A549 (cell line): ENCODE measurements around the gene TCTN2. TPM values are rescaled to one million over a fixed set of nuclear protein-coding genes. Genes with fewer than 3 reads are reported as not detected.

Source experiments
- ATAC-seq, 2 experiments: fragments of 200-7000 bp in 1 of 2; fragments of >200 bp in 1 of 2; cut with Nextera tagmentation in 1 of 2; cut with Tn5 transposase in 1 of 2; 3 replicates each; pipeline versions ENCODE4 v1.8.0 to v1.9.1; 2018 to 2020; ENCODE audit warnings: mild to moderate bottlenecking in 1 of 2, moderate library complexity in 1 of 2
- CTCF ChIA-PET: fragments of 300-600 bp; sonication (Branson Sonifier 250); formaldehyde crosslinking; extraction: SDS; loops from one replicate; lab custom pipeline; 2021; ENCODE audit warnings: antibody characterized with exemption, inconsistent platforms; lab: Yijun Ruan, JAX
- POLR2A ChIA-PET: fragments of 350-600 bp; formaldehyde crosslinking; extraction: SDS; loops from one replicate; lab custom pipeline; 2021; ENCODE audit warnings: antibody characterized with exemption, inconsistent platforms; lab: Yijun Ruan, JAX
- DNase-seq, 2 experiments: peaks; one replicate each; pipeline versions ENCODE4 v3.0.0 to v3.0.0-alpha.2; 2011 to 2016; ENCODE audit warnings: low read depth in 1 of 2, low spot score in 1 of 2
- FAIRE-seq: peaks from 2 replicates; lab custom pipeline; 2011; peaks lifted over from hg19 to GRCh38; lab: Jason Lieb, UNC
- H3K27ac ChIP-seq, 2 experiments: fragments of >200 bp; sonication (Bioruptor Twin); formaldehyde crosslinking; 3 replicates each; pipeline ENCODE4 v1.5.1; 2016 to 2017
- H3K4me1 ChIP-seq: fragments of >200 bp; sonication (Bioruptor Twin); formaldehyde crosslinking; 3 replicates; pipeline ENCODE4 v1.6.1; 2016
- H3K4me2 ChIP-seq: fragments of >200 bp; sonication (Bioruptor Twin); formaldehyde crosslinking; 3 replicates; pipeline ENCODE4 v1.6.1; 2016
- H3K4me3 ChIP-seq: fragments of >200 bp; sonication (Bioruptor Twin); formaldehyde crosslinking; 3 replicates; pipeline ENCODE4 v1.5.1; 2016
- H3K9me3 ChIP-seq: fragments of >200 bp; sonication (Bioruptor Twin); formaldehyde crosslinking; 3 replicates; pipeline ENCODE4 v1.6.1; 2016
- ATOH8 ChIP-seq: fragments of 250-450 bp; sonication (Bioruptor Pico); IDR thresholded peaks from 2 replicates; pipeline ENCODE4 v1.5.0; 2020; ENCODE audit warnings: low read depth, mild to moderate bottlenecking, moderate library complexity
- CBX8 ChIP-seq: fragments of 200-600 bp; sonication (generic); IDR thresholded peaks from 2 replicates; pipeline ENCODE4 v1.6.1; 2016
- CHD4 ChIP-seq: fragments of 200-600 bp; sonication (generic); IDR thresholded peaks from 2 replicates; pipeline ENCODE4 v1.6.1; 2016; ENCODE audit warnings: antibody characterized with exemption, mild to moderate bottlenecking, borderline replicate concordance
- CTCF ChIP-seq: fragments of >200 bp; sonication (Bioruptor Twin); formaldehyde crosslinking; IDR thresholded peaks from 3 replicates; pipeline ENCODE4 v1.5.1; 2016
- EHMT2 ChIP-seq: fragments of 200-600 bp; sonication (generic); IDR thresholded peaks from 2 replicates; pipeline ENCODE4 v1.6.1; 2016; ENCODE audit warnings: antibody characterized with exemption, low read depth, mild to moderate bottlenecking, moderate library complexity
- ELK1 ChIP-seq: fragments of 150-350 bp; IDR thresholded peaks from 2 replicates; pipeline ENCODE4 v1.6.1; 2014; ENCODE audit warnings: low read depth, mild to moderate bottlenecking, low read length
- HES2 ChIP-seq: fragments of >200 bp; sonication (Bioruptor Twin); formaldehyde crosslinking; IDR thresholded peaks from 2 replicates; pipeline ENCODE4 v1.6.1; 2016
- HEYL ChIP-seq: fragments of 250-450 bp; sonication (Bioruptor Pico); IDR thresholded peaks from 2 replicates; pipeline ENCODE4 v1.8.0; 2021; ENCODE audit warnings: mild to moderate bottlenecking, moderate library complexity
- HMGXB4 ChIP-seq: fragments of 250-450 bp; sonication (Bioruptor Pico); IDR thresholded peaks from 2 replicates; pipeline ENCODE4 v1.5.0; 2021; ENCODE audit warnings: mild to moderate bottlenecking, moderate library complexity, borderline replicate concordance
- HOXB13 ChIP-seq: fragments of 250-450 bp; sonication (Bioruptor Pico); IDR thresholded peaks from 2 replicates; pipeline ENCODE4 v1.5.0; 2020; ENCODE audit warnings: low read depth, mild to moderate bottlenecking, moderate library complexity
- HOXB5 ChIP-seq: fragments of 250-450 bp; sonication (Bioruptor Pico); IDR thresholded peaks from 2 replicates; pipeline ENCODE4 v1.5.0; 2020; ENCODE audit warnings: mild to moderate bottlenecking, moderate library complexity
- JUNB ChIP-seq: fragments of >200 bp; sonication (Bioruptor Twin); formaldehyde crosslinking; IDR thresholded peaks from 2 replicates; pipeline ENCODE4 v1.6.1; 2016
- KDM1A ChIP-seq: fragments of 200-600 bp; sonication (generic); IDR thresholded peaks from 2 replicates; pipeline ENCODE4 v1.6.1; 2016; ENCODE audit warnings: low read depth, mild to moderate bottlenecking
- MAFK ChIP-seq: fragments of 450-650 bp; IDR thresholded peaks from 2 replicates; pipeline ENCODE4 v1.6.1; 2014; ENCODE audit not compliant: partially characterized antibody
- MAX ChIP-seq: IDR thresholded peaks from 2 replicates; pipeline ENCODE4 v1.6.1; 2012
- MAZ ChIP-seq: fragments of 150-350 bp; IDR thresholded peaks from 2 replicates; pipeline ENCODE4 v1.6.1; 2014; ENCODE audit warnings: antibody characterized with exemption, low read depth, low read length, borderline replicate concordance
- NPAS2 ChIP-seq: fragments of 250-450 bp; sonication (Bioruptor Pico); IDR thresholded peaks from 2 replicates; pipeline ENCODE4 v1.8.0; 2022; ENCODE audit warnings: mild to moderate bottlenecking, moderate library complexity, borderline replicate concordance
- PBX3 ChIP-seq: IDR thresholded peaks from 2 replicates; pipeline ENCODE4 v1.6.1; 2012
- PHF8 ChIP-seq: fragments of 200-600 bp; sonication (generic); IDR thresholded peaks from 2 replicates; pipeline ENCODE4 v1.6.1; 2016; ENCODE audit warnings: low read depth, mild to moderate bottlenecking, antibody characterized with exemption, moderate library complexity, borderline replicate concordance
- POLR2A ChIP-seq: IDR thresholded peaks from 2 replicates; pipeline ENCODE4 v1.6.1; 2012; ENCODE audit warnings: mild to moderate bottlenecking, low read length
- RCOR1 ChIP-seq: fragments of 150-350 bp; IDR thresholded peaks from 2 replicates; pipeline ENCODE4 v1.6.1; 2014; ENCODE audit warnings: antibody characterized with exemption, low read length, low read depth
- RNF2 ChIP-seq: fragments of 200-600 bp; sonication (generic); IDR thresholded peaks from 2 replicates; pipeline ENCODE4 v1.6.1; 2016; ENCODE audit warnings: low read depth, mild to moderate bottlenecking, antibody characterized with exemption, moderate library complexity, borderline replicate concordance
- TP53 ChIP-seq: fragments of 250-450 bp; sonication (Bioruptor Pico); IDR thresholded peaks from 2 replicates; pipeline ENCODE4 v1.5.0; 2021; ENCODE audit warnings: mild to moderate bottlenecking, moderate library complexity
- ZC3H11A ChIP-seq: fragments of 450-650 bp; IDR thresholded peaks from 2 replicates; pipeline ENCODE4 v1.6.1; 2014; ENCODE audit warnings: antibody characterized with exemption, mild to moderate bottlenecking
- ZFP36 ChIP-seq: fragments of 450-650 bp; IDR thresholded peaks from 2 replicates; pipeline ENCODE4 v1.6.1; 2014; ENCODE audit warnings: borderline replicate concordance; ENCODE audit not compliant: partially characterized antibody
- ZNF302 ChIP-seq: fragments of 250-450 bp; sonication (Bioruptor Pico); IDR thresholded peaks from 2 replicates; pipeline ENCODE4 v1.9.0; 2021; ENCODE audit warnings: inconsistent platforms, mild to moderate bottlenecking, moderate library complexity
- ZSCAN20 ChIP-seq: fragments of 250-450 bp; sonication (Bioruptor Pico); IDR thresholded peaks from 2 replicates; pipeline ENCODE4 v1.8.0; 2022; ENCODE audit warnings: mild to moderate bottlenecking, moderate library complexity
- WGBS: methylation state at CpG from one replicate; pipeline ENCODE4 v1.1.6; 2017; ENCODE audit errors: missing lambda C conversion rate; 5-methylcytosine and 5-hydroxymethylcytosine counted together
- polyA plus RNA-seq, 4 experiments: library from polyadenylated mRNA; depleted of rRNA in 3 of 4; stranded (reverse); fragments of >200 nt; fragmentation: RNase III in 1 of 4; extraction: RNeasy Plus Mini Kit Qiagen cat#74134 plus additional on column Dnase treatment in 1 of 4; gene quantifications; 2 replicates in 3 of 4; 3 replicates in 1 of 4; pipeline ENCODE4 v1.2.3, GENCODE V29; 2011 to 2017

TCTN2 gene
- polyA plus RNA-seq, 2 of the 4 experiments (the other 2 are of a cell fraction), result 8.6 to 14.3 TPM

- TF ChIP-seq ATOH8 (CRISPR knock-in tag) (no peak), CBX8 (no peak), RCOR1 (no peak), HEYL (CRISPR knock-in tag) (no peak), MAFK (no peak), KDM1A (no peak)
These were observed 52.1 kb downstream of the TCTN2 start (continued) for GRCh38 chr12:123723011-123723410.

- Histone ChIP-seq H3K27ac (no peak overlapping the region), H3K4me2 (no peak overlapping the region)
- DNase-seq (no peak), FAIRE-seq (no peak)
- ChIA-PET CTCF (interaction anchor here (1.6 kb wide), 1 partner anchor 16 kb away, joined by 3 read pairs; no protein-coding TSS in a partner anchor), POLR2A (no interaction called here)
- no peak for TF ChIP-seq CTCF
- no peak for TF ChIP-seq JUNB
- TF ChIP-seq, all 56 proteins: peak for 0
- no peaks in the 10 kb centered on the region for H3K4me1 ChIP-seq
- WGBS, result 91% methylated on average over 5 of the region's 5 CpGs
- no peak for ATAC-seq
- no peaks in the 10 kb centered on the region for H3K9me3 ChIP-seq
- no peak overlapping the region for H3K4me3 ChIP-seq
These were observed 52.9 kb downstream of the TCTN2 start for GRCh38 chr12:123723765-123724164.

- DNase-seq (no peak), ATAC-seq (no peak), FAIRE-seq (no peak)
- POLR2A ChIA-PET, result no interaction called here
- Histone ChIP-seq H3K27ac (no peak overlapping the region), H3K4me1 (no peaks in the 10 kb centered on the region), H3K4me3 (no peak overlapping the region), H3K9me3 (no peaks in the 10 kb centered on the region), H3K4me2 (no peak overlapping the region)
- WGBS, result 63% methylated on average over 2 of the region's 2 CpGs
- TF ChIP-seq PBX3 (no peak), MAX (no peak), PHF8 (no peak), ZNF302 (no peak), ELK1 (no peak), ZSCAN20 (CRISPR knock-in tag) (no peak), EHMT2 (no peak), ZC3H11A (no peak), RNF2 (no peak), HOXB13 (no peak), POLR2A (no peak)
- CTCF ChIA-PET, result no interaction called here
These were observed 55.3 kb downstream of the TCTN2 start for GRCh38 chr12:123726244-123726643.

GRCh38 chr12:123726962-123727361, 56.0 kb downstream of the TCTN2 start:
- DNase-seq (no peak), ATAC-seq (no peak), FAIRE-seq (no peak)
- no peak overlapping the region for H3K4me3 ChIP-seq
- ChIA-PET POLR2A (no interaction called here), CTCF (no interaction called here)
- no peak overlapping the region for H3K4me2 ChIP-seq
- no peak overlapping the region for H3K27ac ChIP-seq
- WGBS, result 96% methylated on average over 2 of the region's 2 CpGs
- H3K4me1 ChIP-seq, result no peaks in the 10 kb centered on the region
- H3K9me3 ChIP-seq, result no peaks in the 10 kb centered on the region
- TF ChIP-seq RCOR1 (no peak), MAZ (no peak), KDM1A (no peak), NPAS2 (CRISPR knock-in tag) (no peak), HOXB5 (CRISPR knock-in tag) (no peak), HMGXB4 (no peak), TP53 (CRISPR knock-in tag) (no peak), ZC3H11A (no peak), ZFP36 (no peak), HES2 (no peak), CBX8 (no peak), RNF2 (no peak), MAFK (no peak), CHD4 (no peak)
